HG03571 (cell line): ENCODE results near the gene NEU4.
"Not testable (repeated sequence)": the region's sequence is repeated elsewhere in the genome, so short reads cannot be mapped to it uniquely, and the experiment has no call there.

Source experiments
- ATAC-seq: cut with Tn5 transposase; IDR thresholded peaks from one replicate; pipeline ENCODE4 v1.9.1; 2021; ENCODE audit not compliant: unreplicated experiment

Gene NEU4

GRCh38 chr2:241812730-241813643 lies 4.0 kb downstream of the NEU4 start:
- ATAC-seq, result no peak

- no peak for ATAC-seq
Measured at GRCh38 chr2:241813644-241814392, 4.8 kb downstream of the NEU4 start.

- no peak for ATAC-seq
Measured at GRCh38 chr2:241814393-241814642, 5.3 kb downstream of the NEU4 start.

GRCh38 chr2:241814643-241815476 lies 5.9 kb downstream of the NEU4 start:
- ATAC-seq, result no peak

GRCh38 chr2:241815477-241816430 lies 6.8 kb downstream of the NEU4 start:
- no peak for ATAC-seq

GRCh38 chr2:241816431-241817121 lies 7.6 kb downstream of the NEU4 start:
- no peak for ATAC-seq

- ATAC-seq, result no peak
Measured at GRCh38 chr2:241817126-241817820, 8.3 kb downstream of the NEU4 start.

- ATAC-seq, result not testable (repeated sequence)
Measured at GRCh38 chr2:241817821-241818215, 8.8 kb downstream of the NEU4 start.

- no peak for ATAC-seq
Measured at GRCh38 chr2:241818229-241818942, 9.4 kb downstream of the NEU4 start.

GRCh38 chr2:241818943-241819270 lies 9.9 kb downstream of the NEU4 start:
- ATAC-seq, result no peak

- ATAC-seq, result not testable (repeated sequence)
Measured at GRCh38 chr2:241819947-241820624, 11.1 kb downstream of the NEU4 start.

GRCh38 chr2:241820625-241821384 lies 11.8 kb downstream of the NEU4 start:
- ATAC-seq, result no peak

- no peak for ATAC-seq
Measured at GRCh38 chr2:241821460-241822263, 12.7 kb downstream of the NEU4 start.

GRCh38 chr2:241822264-241822623 lies 13.3 kb downstream of the NEU4 start:
- no peak for ATAC-seq

- not testable (repeated sequence) for ATAC-seq
Measured at GRCh38 chr2:241823531-241824437, 14.8 kb downstream of the NEU4 start.

GRCh38 chr2:241827394-241827793 lies 18.4 kb downstream of the NEU4 start:
- no peak for ATAC-seq
